Umbilical cord (tissue), 2 donors: Measurements from ENCODE around the gene ABLIM3. TPM values are rescaled to one million over a fixed set of nuclear protein-coding genes. Genes with fewer than 3 reads are reported as not detected.

Source experiments
- DNase-seq: peaks from one replicate; pipeline ENCODE4 v3.0.0-alpha.2; 2015; ENCODE audit warnings: low spot score
- total RNA-seq: library from RNA; depleted of rRNA; stranded (reverse); fragments of >200 nt; gene quantifications from one replicate; pipeline ENCODE4 v1.2.3, GENCODE V29; 2014; ENCODE audit warnings: low replicate concordance; ENCODE audit not compliant: insufficient read depth

The ABLIM3 gene
- total RNA-seq, 1 donor from 2014 or later = 1.9 TPM

GRCh38 chr5:149217096-149217802 lies 76.0 kb downstream of the ABLIM3 start:
- no peak for DNase-seq

GRCh38 chr5:149217803-149218155 lies 76.5 kb downstream of the ABLIM3 start:
- no peak for DNase-seq

GRCh38 chr5:149219584-149219983 lies 78.3 kb downstream of the ABLIM3 start:
- DNase-seq = no peak

GRCh38 chr5:149220750-149221149 lies 79.5 kb downstream of the ABLIM3 start:
- DNase-seq = no peak

- no peak for DNase-seq
Observed at GRCh38 chr5:149221326-149221725, 80.0 kb downstream of the ABLIM3 start.

- DNase-seq = no peak
Observed at GRCh38 chr5:149221731-149222342, 80.5 kb downstream of the ABLIM3 start.

- peak; percentile 19 for DNase-seq
Observed at GRCh38 chr5:149223081-149223848, 82.0 kb downstream of the ABLIM3 start.

GRCh38 chr5:149224282-149224681 lies 83.0 kb downstream of the ABLIM3 start:
- no peak for DNase-seq

GRCh38 chr5:149227168-149227826 lies 86.0 kb downstream of the ABLIM3 start:
- DNase-seq = no peak

GRCh38 chr5:149228618-149229297 lies 87.5 kb downstream of the ABLIM3 start:
- DNase-seq = peak; percentile 68

GRCh38 chr5:149229298-149229937 lies 88.1 kb downstream of the ABLIM3 start:
- no peak for DNase-seq

- no peak for DNase-seq
Observed at GRCh38 chr5:149235841-149236240, 94.5 kb downstream of the ABLIM3 start.

GRCh38 chr5:149237662-149238061 lies 96.4 kb downstream of the ABLIM3 start:
- no peak for DNase-seq

GRCh38 chr5:149238540-149238939 lies 97.2 kb downstream of the ABLIM3 start:
- no peak for DNase-seq

GRCh38 chr5:149239917-149240316 lies 98.6 kb downstream of the ABLIM3 start:
- no peak for DNase-seq

GRCh38 chr5:149240354-149240998 lies 99.2 kb downstream of the ABLIM3 start:
- no peak for DNase-seq

- DNase-seq = no peak
Observed at GRCh38 chr5:149242339-149242738, 101.0 kb downstream of the ABLIM3 start.

- DNase-seq = no peak
Observed at GRCh38 chr5:149246906-149247305, 105.6 kb downstream of the ABLIM3 start.

GRCh38 chr5:149247726-149248125 lies 106.4 kb downstream of the ABLIM3 start:
- DNase-seq = no peak

- DNase-seq = no peak
Observed at GRCh38 chr5:149251546-149251945, 110.3 kb downstream of the ABLIM3 start.

GRCh38 chr5:149254506-149254905 lies 113.2 kb downstream of the ABLIM3 start:
- peak; percentile 54 for DNase-seq
